Jurkat, Clone E6-1 (cell line): ENCODE measurements around the gene ARHGAP1.
A peak's percentile ranks its signal among the peaks of the same experiment; 100 is the strongest.

ENCODE experiments used
- DNase-seq: peaks from one replicate; pipeline ENCODE4 v3.0.0-alpha.2; 2011; ENCODE audit warnings: low read depth, low spot score
- H3K4me3 ChIP-seq: 2 replicates; pipeline ENCODE4 v1.5.1; 2011; ENCODE audit warnings: mild to moderate bottlenecking, low read length, control low read depth, moderate library complexity

Gene ARHGAP1

DNA sequence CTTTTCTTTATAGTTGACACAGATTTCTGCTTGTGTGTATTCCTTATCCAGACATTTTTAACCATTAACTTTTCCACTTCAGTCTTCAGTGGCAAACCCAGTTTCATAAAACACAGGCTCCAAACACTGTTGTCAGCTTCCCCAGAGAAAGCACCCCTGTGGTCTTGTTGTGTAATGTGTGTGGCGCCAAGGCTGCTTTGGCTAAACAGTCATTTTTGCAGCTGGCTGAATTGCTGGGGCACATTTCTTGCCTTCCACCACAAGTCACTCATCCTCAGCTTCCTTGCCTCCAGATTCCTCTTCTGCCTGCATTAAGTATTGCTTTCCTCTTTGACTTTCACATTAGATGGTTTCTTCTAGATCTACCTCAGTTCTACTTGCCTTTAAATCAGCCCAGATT, 40.5 kb downstream of the ARHGAP1 start:
- peak; percentile 95 for DNase-seq
- H3K4me3 ChIP-seq = 0 out of 2 replicates have a peak overlapping the region, but pooled peaks have one; percentile 8

DNA sequence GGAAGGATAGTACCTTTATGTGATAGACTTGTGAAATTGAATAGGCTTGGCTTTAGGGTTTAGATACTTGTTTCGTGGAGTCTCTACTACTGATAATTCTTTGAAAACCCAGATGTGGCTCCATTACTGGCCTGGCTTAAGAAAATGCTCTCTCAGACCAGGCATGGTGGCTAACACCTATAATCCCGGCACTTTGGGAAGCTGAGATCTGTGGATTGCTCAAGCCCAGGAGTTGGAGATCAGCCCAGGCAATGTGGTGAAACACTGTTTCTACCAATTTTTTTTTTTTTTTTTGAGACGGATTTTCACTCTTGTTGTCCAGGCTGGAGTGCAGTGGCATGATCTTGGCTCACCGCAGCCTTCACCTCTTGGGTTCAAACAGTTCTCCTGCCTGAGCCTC, 42.2 kb downstream of the ARHGAP1 start:
- no peak for DNase-seq
- H3K4me3 ChIP-seq = no peak overlapping the region

DNA sequence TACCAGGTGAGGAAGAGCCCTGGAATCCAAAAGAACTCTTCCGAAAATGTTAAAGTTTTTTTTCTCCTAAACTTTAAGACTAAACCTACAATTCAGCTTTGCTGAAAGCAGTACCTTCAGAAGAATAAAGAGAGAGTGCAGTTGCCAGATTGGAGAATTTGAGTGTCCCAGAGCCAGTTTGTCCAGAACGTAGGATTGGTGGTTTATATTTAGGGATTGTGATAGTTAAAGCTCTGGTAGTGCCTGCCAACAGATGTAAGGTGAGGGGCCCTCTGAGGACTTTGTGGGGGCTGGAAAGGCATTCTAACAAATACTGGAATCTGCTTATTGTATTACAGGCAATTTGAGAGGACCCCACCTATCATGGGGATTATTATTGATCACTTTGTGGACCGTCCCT, 43.2 kb downstream of the ARHGAP1 start:
- DNase-seq = no peak
- no peak overlapping the region for H3K4me3 ChIP-seq

DNA sequence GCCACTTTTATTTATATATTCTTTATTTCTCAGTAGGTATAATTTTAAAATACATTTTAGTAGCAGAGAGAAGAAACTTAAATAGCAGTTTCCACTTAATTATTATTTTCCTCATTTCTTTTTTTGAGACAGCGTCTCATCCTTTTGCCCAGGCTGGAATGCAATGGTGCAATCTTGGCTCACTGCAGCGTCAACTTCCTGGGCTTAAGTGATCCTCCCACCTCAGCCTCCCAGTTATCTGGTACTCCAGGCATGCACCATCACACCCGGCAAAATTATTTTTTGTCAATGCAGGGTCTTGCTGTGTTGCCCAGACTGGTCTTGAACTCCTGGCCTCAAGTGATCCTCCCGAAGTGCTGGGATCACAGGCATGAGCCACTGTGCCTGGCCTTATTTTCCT, 44.8 kb downstream of the ARHGAP1 start:
- H3K4me3 ChIP-seq = no peak overlapping the region
- DNase-seq = no peak

DNA sequence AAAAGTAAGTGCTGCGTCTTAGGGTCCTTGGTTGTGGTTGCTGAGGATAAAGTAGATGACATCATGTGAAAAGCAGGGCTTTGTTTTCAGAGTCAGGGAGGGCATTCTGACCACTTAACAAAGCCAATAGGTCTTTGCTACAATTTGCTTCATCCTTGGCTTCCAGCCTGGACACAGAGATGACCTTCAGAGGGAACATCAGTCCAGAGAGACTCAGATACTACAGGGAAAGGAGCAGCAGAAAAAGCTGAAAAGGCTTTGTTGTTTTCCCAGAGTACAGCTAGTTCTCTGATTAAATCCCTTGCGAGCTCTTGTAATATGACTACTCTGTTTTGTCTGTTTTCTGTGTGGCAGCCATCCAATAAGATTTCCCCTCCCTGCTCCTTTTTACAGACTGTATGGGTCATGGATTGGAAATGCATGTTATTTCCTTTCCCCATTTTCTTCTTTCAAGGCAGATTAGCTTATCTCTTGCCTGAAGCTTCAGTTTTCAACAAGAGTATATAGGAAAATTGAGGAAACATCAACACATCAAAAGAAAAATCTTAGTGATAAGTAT, 51.2 kb downstream of the ARHGAP1 start:
- no peak overlapping the region for H3K4me3 ChIP-seq
- DNase-seq = no peak

DNA sequence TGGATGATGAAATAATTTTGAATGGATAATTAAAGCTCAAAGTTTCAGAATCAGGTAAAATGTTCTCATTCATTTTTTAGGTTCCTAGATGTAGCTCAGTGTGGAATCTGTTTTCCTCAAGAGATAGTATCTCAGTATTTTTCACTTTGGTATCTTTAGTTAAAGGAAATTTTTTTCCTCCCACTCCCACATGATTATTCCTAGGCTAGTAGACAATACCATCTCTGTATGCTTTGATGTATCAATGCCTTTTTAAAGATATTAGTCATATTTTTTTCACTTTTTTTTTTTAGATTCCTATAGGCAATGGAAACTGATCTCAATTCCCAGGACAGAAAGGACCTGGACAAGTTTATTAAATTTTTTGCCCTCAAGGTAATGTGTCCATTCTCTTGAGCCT, 56.4 kb downstream of the ARHGAP1 start:
- DNase-seq = no peak

DNA sequence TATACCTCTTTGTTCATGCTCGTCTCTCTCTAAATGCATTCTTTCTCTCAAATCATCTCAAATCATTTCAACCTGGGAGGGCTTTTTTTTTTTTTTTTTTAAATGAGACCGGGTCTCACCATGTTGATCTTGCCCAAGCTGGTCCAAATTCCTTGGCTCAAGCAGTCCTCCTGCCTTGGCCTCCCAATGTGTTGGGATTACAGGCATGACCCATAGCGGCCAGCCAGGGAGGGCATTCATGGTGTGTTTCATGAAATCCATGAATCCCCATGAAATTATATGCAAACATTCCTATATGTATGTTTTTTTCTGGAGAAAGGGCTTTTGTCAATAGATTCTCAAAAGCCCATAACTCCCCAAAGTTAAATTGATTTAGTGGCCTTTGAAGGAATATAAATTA, 56.9 kb downstream of the ARHGAP1 start:
- H3K4me3 ChIP-seq = no peak overlapping the region
- DNase-seq = no peak

More for the DNA sequence above, 56.4 kb downstream of the ARHGAP1 start:
- no peak overlapping the region for H3K4me3 ChIP-seq

DNA sequence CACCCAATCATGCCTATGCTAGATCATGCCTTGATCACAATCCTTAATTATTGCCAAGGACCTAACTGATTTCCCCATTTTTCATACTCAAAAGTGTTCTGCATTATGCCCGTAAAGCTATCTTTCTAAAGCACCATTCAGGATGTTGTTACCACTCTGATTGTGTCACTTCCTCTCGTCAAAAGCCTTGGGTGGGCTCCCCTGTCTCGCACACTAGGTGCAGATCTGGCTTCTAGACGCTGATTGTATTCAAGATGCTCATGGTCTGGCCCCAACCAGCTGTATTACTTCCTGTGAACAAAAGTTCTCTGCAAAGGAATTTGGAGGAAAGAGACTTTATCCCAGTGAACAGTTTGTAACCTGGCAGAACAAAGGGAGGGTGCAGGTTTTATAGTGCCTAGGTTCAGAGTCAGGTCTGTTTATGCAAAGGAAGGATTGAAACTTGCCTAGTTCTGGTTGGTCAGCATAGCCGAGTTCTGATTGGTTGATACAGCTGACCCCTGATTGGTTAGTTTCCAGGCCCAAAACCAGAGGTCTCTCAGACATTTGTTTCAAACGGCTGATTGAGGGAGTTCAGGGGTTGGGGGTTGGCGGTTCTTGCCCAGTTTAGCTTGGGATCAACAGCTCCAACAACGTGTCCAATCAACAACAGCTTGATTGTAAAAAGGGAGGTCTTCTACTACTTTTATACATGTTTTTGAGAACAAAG, 57.6 kb downstream of the ARHGAP1 start:
- no peak for DNase-seq
- no peak overlapping the region for H3K4me3 ChIP-seq

DNA sequence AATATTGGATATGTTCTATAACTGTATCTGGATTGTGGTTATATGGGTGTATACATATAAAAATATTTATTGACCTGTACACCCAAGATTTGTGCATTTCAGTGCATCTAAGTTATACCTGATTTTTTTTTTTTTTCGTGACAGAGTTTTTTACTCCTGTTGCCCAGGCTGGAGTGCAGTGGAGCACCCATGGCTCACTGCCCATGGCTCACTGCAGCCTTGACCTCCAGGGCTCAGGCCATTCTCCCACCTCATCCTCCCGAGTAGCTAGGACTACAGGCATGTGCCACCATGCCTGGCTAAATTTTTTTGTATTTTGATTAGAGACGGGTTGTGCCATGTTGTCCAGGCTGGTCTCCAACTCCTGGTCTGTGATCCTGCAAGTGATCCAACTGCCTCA, 58.8 kb downstream of the ARHGAP1 start:
- no peak for DNase-seq
- no peak overlapping the region for H3K4me3 ChIP-seq

DNA sequence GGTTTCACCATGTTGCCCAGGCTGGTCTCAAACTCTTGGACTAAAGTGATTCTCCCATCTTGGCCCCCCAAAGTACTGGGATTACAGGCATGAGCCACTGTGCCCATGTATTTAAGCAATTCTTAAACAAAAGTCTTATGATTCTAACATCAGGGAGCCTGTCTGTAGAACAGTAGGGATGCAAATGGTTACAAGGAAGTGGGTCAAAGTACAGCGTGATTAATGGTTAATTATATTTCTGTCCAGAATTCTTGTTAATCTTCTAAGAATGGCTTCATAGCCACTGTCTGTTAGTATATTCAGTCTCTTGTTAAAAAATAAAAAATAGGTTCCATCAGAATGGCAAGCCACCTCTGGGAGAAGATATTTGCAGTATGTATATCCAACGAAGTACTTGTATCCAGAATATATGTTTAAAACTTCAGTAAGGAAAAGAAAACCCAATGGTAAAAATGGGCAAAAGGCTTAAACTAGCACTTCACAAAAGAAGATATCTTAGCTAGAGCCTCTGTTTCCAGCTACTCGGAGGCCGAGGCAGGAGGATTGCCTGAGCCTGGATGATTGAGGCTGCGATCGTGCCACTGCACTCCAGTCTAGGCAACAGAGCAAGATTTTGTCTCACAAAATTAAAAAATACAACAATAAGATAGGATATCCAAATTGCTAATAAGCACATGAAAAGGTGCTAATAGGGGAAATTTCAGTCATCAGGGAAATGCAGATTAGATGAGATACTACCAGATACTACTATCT, 60.2 kb downstream of the ARHGAP1 start:
- no peak overlapping the region for H3K4me3 ChIP-seq
- DNase-seq = no peak

DNA sequence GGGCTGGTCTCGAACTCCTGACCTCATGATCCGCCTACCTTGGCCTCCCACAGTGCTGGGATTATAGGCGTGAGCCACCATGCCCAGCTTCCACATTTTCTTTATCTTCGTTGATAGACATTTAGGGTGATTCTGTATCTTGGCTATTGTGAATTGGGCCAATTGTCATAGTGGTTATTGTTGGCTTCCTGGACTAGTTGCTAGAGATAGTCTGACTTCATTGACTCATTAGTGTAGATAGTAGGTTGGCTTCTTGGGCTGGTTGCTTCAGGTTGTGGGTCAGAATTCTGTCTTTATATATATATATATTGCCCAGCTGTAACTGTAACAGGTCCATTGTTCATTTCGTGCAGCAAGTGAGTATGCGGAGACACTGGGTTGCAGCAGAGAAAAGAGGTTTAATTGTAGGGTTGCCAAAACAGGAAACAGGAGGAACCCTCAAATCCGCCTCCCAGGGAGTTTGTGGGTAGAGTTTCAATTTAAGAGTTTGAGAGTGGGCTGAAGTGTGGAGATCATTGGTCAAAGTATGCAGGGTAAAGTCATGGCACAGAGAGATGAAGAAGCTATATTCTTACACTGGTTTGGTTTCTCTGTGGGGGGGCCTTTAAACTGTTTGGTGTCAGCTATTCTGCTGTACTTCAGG, 61.1 kb downstream of the ARHGAP1 start:
- peak; percentile 41 for DNase-seq
- no peak overlapping the region for H3K4me3 ChIP-seq

DNA sequence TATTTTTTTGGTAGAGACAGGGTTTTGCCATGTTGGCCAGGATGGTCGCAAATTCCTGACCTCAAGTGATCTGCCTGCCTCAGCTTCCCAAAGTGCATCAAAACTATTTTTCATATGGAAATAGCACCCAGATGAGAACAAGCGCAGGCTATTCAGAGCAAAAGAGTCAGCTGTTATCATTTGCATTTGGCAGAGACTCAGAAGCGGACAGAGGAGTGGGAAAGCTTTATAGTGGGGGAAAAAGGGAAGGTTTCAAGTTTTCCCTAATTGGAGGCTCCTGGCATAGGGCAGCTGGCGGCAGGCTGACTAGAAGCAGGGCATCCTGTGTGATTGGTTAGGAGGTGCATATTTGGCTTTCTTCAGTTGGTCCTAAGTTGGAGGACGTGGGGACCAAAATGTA, 62.9 kb downstream of the ARHGAP1 start:
- no peak overlapping the region for H3K4me3 ChIP-seq

DNA sequence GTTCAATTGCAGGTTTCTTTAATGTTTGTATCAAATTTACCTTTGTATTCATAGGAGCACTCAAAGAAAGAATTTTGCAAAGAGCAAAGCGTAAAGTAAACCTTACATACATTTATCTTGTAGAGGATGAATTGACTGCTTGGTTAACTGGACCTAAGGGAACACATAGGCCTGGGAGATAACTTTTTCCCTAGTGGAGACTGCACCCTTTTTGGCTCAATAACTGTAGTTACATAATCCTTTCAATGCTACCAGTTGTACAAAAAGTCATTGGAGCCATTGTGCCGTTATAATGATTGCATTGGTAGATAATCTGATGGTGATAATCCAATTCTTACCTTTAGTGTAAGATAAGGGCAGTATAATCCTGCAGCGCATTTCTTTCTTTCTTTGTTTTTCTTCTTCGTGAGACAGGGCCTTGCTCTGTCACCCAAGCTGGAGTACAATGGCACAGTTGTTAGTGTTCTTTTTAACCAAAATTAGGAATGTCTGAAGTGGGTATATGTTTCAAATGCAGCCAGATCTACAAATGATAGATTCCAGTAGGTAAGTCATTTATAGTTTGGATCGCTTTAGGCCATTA, 64.8 kb downstream of the ARHGAP1 start:
- DNase-seq = no peak
- H3K4me3 ChIP-seq = no peak overlapping the region

More for the DNA sequence above, 62.9 kb downstream of the ARHGAP1 start:
- DNase-seq = no peak

DNA sequence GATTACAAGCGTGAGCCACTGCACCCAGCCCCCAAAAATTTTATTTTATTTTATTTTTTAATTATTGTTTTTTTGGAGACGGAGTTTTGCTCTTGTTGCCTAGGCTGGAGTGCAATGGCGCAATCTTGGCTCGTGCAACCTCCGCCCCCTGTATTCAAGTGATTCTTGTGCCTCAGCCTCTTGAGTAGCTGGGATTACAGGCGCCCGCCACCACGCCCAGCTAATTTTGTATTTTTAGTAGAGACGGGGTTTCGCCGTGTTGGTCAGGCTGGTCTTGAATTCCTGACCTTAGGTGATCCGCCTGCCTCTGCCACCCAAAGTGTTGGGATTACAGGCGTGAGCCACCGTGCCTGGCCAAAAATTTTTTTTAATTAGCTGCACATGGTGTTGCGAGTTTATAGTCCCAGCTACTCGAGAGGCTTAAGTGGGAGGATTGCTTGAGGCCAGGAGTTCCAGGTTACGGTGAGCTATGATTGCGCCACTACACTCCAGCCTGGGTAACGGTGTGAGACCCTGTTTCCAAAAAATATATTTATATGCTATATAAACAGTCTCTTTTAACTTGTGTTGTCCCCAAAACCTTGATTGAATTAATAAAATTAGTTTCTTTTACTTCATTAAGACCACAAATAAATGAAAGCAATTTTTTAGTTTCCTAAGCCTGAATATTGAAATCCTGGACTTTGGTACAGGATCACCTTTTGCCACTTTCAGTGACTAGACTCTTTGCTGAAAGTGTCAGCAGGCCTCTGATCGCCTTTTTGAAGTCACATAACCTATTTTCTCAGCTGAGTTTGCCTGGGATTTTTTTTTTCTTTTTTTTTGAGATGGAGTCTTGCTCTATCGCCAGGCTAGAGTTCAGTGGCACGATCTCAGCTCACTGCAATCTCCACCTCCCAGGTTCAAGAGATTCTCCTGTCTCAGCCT, 66.9 kb downstream of the ARHGAP1 start:
- DNase-seq = no peak
- H3K4me3 ChIP-seq = no peak overlapping the region

DNA sequence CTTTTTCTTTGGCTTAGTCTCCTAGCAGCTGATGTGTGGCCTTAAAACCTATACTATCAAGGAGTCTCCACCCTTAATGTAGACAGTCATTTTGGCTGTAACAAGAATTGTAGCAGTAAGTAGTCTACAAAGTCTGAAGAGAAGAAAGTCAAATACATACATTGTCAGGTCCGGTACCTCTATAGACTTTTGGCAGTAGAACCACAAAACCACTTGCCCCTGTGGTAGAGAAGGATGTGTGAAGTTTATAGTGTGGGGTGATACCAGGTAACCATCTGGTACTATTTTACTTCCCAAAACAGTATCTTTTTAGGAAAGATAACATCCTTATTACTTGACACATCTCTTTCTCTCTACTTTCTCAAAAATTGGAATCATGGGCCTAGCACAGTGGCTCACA, 67.9 kb downstream of the ARHGAP1 start:
- no peak for DNase-seq
- no peak overlapping the region for H3K4me3 ChIP-seq

DNA sequence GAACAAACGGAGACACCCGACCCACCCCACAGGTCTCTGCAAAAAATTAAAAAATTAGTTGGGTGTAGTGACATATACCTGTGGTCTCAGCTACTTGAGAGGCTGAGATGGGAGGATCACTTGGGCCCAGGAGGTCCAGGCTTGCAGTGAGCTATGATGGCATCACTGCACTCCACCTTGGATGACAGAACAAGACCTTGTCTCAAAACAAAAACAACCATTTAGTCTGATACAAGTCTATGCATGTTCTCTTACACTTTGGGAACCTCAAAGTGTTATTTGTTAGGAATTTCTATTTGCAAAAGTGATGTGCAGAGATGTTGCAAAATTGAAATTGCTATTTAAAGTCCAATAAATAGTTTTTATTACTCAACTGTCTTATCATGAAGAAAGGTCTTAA, 68.7 kb downstream of the ARHGAP1 start:
- no peak for DNase-seq
- H3K4me3 ChIP-seq = no peak overlapping the region

DNA sequence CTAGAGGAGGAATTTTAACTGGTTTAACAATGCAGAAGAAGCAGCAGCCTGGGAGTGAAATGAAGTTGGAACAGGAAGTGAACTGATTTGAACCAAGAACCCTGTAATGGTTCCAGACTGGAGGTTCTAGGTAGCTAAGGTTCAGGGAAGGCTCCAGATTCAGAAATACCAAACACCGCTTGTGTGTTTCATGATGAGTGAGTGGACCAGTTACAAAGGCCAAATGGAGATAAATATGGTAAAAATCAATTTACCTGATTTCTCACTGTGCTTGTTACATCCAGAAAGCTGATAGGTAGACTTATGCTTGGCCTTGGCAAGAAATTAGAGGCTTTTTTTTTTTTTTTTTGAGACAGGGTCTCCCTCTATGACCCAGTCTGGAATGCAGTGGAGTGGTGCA, 70.2 kb downstream of the ARHGAP1 start:
- H3K4me3 ChIP-seq = no peak overlapping the region
- DNase-seq = no peak

DNA sequence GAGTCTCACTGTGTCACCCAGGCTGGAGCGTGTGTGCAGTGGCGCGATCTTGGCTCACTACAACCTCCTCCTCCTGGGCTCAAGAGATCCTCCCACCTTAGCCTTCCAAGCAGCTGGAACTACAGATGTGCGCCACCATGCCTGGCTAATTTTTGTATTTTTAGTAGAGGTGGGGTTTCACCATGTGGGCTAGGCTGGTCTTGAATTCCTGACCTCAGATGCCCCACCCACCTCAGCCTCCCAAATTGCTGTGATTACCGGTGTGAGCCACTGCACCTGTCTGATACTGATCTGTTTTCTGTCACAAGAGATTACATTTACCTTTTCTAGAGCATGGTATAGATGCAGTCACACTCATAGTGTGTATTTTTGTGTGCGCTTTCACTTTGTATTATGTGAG, 71.5 kb downstream of the ARHGAP1 start:
- no peak for DNase-seq
- H3K4me3 ChIP-seq = no peak overlapping the region
